ENCODE measurements around the gene FOLR1. TPM values are rescaled to one million over a fixed set of nuclear protein-coding genes. Genes with fewer than 3 reads are reported as not detected.
A peak's percentile ranks its signal among the peaks of the same experiment; 100 is the strongest.

FOLR1 gene
- total RNA-seq, 1 donor: 0.36 TPM

DNA sequence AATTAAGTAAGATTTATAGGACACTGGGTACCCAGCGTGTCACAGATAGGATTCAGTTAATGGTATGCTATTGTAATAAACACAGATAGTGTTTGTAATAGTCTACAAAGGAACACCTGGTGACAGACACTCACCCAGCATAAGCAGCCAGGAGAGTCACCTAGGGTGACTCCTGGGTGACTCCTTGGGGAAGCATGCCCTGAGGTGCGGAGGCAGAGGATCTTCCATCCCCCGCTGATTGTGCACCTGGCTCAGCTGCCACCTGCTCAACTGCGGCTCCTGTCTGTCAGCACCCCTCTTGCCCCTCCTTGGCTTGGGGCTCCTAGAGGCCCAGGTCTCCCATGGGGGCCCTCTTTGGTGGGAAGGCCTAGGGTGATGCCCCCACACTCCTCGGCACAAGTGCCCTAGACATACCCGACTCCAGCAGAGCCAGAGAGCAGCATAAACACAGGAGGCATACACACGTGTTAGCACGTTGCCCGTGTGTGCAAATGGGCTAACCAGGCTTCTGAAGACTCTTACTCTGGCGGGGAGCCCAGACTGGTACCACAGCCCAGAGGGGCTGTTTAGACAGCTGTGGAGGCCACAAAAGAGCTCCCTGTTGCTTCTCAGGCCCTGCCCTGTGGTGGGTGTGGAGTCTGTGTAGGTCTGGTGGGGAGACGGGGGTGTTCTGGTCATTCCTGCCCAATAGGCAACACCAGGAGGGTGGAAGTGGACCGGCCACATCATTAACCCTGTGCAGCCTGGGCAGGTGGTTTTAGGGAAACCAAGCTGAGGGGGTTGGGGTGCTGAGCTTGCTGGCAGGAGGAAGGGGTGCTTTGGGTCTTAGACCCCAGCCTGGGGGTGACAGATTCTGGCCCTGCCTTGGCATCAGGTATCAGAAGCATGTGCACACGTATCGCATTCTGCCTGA is 35.6 kb downstream of the FOLR1 start:
- Histone ChIP-seq H3K36me3 (ENCODE audit: insufficient read depth, low read length) (peaks cover 55% of the 10 kb centered on the region), H3K4me1 (ENCODE audit: insufficient read depth, low read length) (peaks cover 15% of the 10 kb centered on the region), H2AFZ (ENCODE audit: low read length) (no peak overlapping the region), H3K27me3 (ENCODE audit: insufficient read depth, low read length) (no peaks in the 10 kb centered on the region), H4K20me1 (ENCODE audit: insufficient read depth, low read length) (peaks cover 66% of the 10 kb centered on the region), H3K4me3 (ENCODE audit: insufficient read depth, low read length) (no peak overlapping the region), H3K4me2 (ENCODE audit: insufficient read depth, low read length) (no peak overlapping the region), H3K9me3 (ENCODE audit: low read depth, low read length) (no peaks in the 10 kb centered on the region), H3K27ac (ENCODE audit: low read depth, low read length) (peak overlapping the region; percentile 0), H3K79me2 (ENCODE audit: insufficient read depth, low read length) (peaks cover 57% of the 10 kb centered on the region)
- peak; percentile 92 for DNase-seq (ENCODE audit: insufficient read length, low spot score, missing footprints)
- TF ChIP-seq CTCF (IDR thresholded peaks at IDR 0.05; ENCODE audit: extremely low read depth, low read depth, low read length): no peak

- Histone ChIP-seq H3K4me3 (ENCODE audit: insufficient read depth, low read length) (no peak overlapping the region), H3K79me2 (ENCODE audit: insufficient read depth, low read length) (peaks cover 57% of the 10 kb centered on the region), H3K4me1 (ENCODE audit: insufficient read depth, low read length) (peaks cover 13% of the 10 kb centered on the region), H2AFZ (ENCODE audit: low read length) (no peak overlapping the region), H4K20me1 (ENCODE audit: insufficient read depth, low read length) (peaks cover 73% of the 10 kb centered on the region), H3K36me3 (ENCODE audit: insufficient read depth, low read length) (peaks cover 63% of the 10 kb centered on the region), H3K27me3 (ENCODE audit: insufficient read depth, low read length) (no peaks in the 10 kb centered on the region), H3K4me2 (ENCODE audit: insufficient read depth, low read length) (no peak overlapping the region), H3K27ac (ENCODE audit: low read depth, low read length) (peak overlapping the region; percentile 0), H3K9me3 (ENCODE audit: low read depth, low read length) (no peaks in the 10 kb centered on the region)
- DNase-seq (ENCODE audit: insufficient read length, low spot score, missing footprints): peak; percentile 82
- peak; percentile 18 for TF ChIP-seq CTCF (IDR thresholded peaks at IDR 0.05; ENCODE audit: extremely low read depth, low read depth, low read length)
Measured at GRCh38 chr11:72228229-72228843, 36.4 kb downstream of the FOLR1 start.

DNA sequence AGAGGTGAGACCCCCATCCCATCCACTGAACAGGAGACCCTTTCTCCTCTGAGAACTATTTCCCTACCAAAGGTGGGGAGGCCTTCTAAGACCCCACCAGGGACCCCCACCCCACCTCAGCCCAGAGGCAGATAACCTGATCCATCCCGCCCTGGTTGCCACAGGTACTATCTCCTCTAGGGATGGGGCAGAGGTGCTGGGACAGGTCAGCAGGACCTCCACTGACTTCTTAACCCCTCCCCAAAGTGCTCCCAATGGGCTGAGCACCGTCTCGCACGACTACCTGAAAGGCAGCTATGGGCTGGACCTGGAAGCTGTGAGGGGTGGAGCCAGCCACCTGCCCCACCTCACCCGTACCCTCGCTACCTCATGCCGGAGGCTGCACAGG is 36.9 kb downstream of the FOLR1 start:
- Histone ChIP-seq H2AFZ (ENCODE audit: low read length) (no peak overlapping the region), H3K4me2 (ENCODE audit: insufficient read depth, low read length) (no peak overlapping the region), H3K79me2 (ENCODE audit: insufficient read depth, low read length) (peaks cover 56% of the 10 kb centered on the region), H3K4me3 (ENCODE audit: insufficient read depth, low read length) (no peak overlapping the region), H3K27me3 (ENCODE audit: insufficient read depth, low read length) (no peaks in the 10 kb centered on the region), H3K27ac (ENCODE audit: low read depth, low read length) (peak overlapping the region; percentile 0), H3K4me1 (ENCODE audit: insufficient read depth, low read length) (peaks cover 13% of the 10 kb centered on the region), H3K36me3 (ENCODE audit: insufficient read depth, low read length) (peaks cover 68% of the 10 kb centered on the region), H4K20me1 (ENCODE audit: insufficient read depth, low read length) (peaks cover 78% of the 10 kb centered on the region), H3K9me3 (ENCODE audit: low read depth, low read length) (no peaks in the 10 kb centered on the region)
- DNase-seq (ENCODE audit: insufficient read length, low spot score, missing footprints): peak; percentile 66
- TF ChIP-seq CTCF (IDR thresholded peaks at IDR 0.05; ENCODE audit: extremely low read depth, low read depth, low read length): no peak

DNA sequence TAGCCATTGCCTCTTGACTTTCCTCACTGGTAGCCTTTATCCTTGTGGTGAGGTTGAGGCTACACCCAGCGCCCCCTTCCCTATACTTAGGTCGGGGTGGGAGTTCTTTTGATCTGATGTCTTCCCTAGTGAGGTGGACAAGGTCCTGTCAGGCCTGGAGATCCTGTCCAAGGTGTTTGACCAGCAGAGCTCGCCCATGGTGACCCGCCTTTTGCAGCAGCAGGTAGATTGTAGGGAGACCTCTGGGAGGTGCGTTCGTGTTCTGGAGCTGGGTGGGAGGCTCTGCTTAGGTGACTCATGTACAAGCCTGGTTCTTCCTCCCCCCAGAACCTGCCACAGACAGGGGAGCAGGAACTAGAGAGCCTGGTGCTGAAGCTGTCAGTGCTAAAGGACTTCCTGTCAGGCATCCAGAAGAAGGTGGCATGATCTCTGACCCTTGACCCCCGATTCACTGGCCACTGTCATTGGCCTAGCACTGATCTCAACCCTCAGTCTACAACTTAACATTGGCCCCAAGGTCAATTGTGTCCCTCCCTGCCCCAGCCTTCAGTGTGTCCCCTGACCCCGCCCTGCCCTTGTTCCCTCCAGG is 37.5 kb downstream of the FOLR1 start:
- H3K79me2 ChIP-seq (ENCODE audit: insufficient read depth, low read length): peaks cover 50% of the 10 kb centered on the region
- H4K20me1 ChIP-seq (ENCODE audit: insufficient read depth, low read length): peaks cover 78% of the 10 kb centered on the region
- peaks cover 72% of the 10 kb centered on the region for H3K36me3 ChIP-seq (ENCODE audit: insufficient read depth, low read length)
- no peak for TF ChIP-seq CTCF (IDR thresholded peaks at IDR 0.05; ENCODE audit: extremely low read depth, low read depth, low read length)
- H3K27ac ChIP-seq (ENCODE audit: low read depth, low read length): no peak overlapping the region
- H3K4me2 ChIP-seq (ENCODE audit: insufficient read depth, low read length): no peak overlapping the region
- no peaks in the 10 kb centered on the region for H3K27me3 ChIP-seq (ENCODE audit: insufficient read depth, low read length)
- DNase-seq (ENCODE audit: insufficient read length, low spot score, missing footprints): peak; percentile 53
- H3K9me3 ChIP-seq (ENCODE audit: low read depth, low read length): no peaks in the 10 kb centered on the region
- peaks cover 13% of the 10 kb centered on the region for H3K4me1 ChIP-seq (ENCODE audit: insufficient read depth, low read length)
- H3K4me3 ChIP-seq (ENCODE audit: insufficient read depth, low read length): no peak overlapping the region
- no peak overlapping the region for H2AFZ ChIP-seq (ENCODE audit: low read length)

All from osteoblast (primary cell).